ENCODE results near the gene PRG3.

The PRG3 gene, protein sequence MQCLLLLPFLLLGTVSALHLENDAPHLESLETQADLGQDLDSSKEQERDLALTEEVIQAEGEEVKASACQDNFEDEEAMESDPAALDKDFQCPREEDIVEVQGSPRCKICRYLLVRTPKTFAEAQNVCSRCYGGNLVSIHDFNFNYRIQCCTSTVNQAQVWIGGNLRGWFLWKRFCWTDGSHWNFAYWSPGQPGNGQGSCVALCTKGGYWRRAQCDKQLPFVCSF

DNA sequence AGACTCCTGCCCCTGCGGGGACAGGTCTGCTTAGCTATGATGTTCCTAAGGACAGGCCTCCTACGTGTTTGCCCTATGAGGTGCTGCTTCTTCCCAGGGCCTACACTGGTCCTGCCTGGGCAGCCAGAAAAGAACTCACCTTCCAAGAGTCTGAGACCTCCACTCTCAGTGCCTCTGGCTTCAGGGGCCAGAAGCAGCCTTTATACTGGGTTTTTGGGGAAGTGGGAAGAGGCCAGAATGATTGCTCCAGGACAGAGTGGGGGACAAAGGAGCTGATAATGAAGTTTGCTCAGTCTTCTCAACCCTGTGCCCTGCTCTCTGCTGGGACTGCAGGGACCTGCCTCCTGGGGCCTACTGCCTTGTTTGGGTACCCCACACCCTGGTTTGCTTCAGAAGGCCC, at the start of gene PRG3:
TSS of gene PRG3 (minus strand) at position 176 of the 400 bp plus-strand sequence. CDS start 442 bp downstream, outside the sequence.
- TF ChIP-seq, protein P1, sequence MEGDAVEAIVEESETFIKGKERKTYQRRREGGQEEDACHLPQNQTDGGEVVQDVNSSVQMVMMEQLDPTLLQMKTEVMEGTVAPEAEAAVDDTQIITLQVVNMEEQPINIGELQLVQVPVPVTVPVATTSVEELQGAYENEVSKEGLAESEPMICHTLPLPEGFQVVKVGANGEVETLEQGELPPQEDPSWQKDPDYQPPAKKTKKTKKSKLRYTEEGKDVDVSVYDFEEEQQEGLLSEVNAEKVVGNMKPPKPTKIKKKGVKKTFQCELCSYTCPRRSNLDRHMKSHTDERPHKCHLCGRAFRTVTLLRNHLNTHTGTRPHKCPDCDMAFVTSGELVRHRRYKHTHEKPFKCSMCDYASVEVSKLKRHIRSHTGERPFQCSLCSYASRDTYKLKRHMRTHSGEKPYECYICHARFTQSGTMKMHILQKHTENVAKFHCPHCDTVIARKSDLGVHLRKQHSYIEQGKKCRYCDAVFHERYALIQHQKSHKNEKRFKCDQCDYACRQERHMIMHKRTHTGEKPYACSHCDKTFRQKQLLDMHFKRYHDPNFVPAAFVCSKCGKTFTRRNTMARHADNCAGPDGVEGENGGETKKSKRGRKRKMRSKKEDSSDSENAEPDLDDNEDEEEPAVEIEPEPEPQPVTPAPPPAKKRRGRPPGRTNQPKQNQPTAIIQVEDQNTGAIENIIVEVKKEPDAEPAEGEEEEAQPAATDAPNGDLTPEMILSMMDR (IDR thresholded peaks at IDR 0.05) = no peak

DNA sequence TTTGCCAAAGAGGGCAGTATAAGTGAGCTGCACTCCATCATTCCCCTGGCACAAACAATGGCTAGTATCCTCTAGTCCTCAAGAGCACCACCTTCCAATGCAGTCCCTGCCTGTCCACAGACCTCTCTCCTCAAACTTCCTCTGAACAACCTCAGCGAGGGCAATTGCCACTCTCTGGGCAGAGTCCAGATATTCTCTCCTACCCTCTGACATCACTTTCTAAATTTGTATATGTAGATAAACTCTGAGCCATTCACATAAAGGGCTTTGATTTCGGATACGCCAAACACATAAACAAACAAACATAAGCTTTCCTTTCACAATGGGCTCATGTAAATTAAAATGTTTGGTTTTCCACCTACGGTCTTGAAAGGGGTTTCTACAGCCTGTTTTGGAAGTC, 49.0 kb upstream of the PRG3 start:
- TF ChIP-seq, protein P1 (IDR thresholded peaks at IDR 0.05) = no peak

DNA sequence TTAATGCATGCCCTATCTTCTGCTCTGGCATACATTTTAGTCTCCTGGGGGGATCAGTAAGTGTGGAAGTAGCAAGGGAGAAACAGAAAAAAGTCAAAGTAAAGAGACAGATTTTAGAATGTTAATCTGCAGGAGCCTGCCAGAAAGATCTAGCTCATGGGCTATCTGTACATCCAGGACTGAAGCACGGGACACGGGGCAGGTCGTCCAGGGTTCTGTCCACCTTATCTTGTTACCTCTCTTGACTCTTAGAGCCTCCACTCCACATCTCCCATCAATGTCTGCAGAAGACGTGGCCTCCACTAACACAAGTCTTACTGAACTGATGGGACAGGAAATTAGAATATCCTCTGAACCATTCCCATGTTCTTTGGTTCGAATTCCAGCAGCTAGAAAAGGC, 47.7 kb upstream of the PRG3 start:
- TF ChIP-seq, protein P1 (IDR thresholded peaks at IDR 0.05) = no peak

DNA sequence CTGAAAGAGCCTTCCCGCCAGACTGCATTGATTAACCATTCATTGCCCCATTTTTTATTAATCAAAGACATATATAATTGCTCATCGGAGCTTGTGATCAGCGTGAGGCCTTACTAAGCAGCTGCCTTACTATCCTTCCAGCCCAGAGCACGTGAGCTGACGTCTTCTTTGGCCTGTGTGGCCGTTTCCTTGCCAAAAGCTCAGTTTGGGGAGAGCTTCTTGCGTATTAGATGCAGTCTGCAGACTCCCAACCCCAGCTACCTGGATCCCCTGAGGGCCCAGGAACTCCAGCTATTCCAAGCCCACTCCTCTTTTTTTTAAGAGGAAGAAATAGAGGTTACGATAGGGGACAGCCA, 46.8 kb upstream of the PRG3 start:
- TF ChIP-seq, protein P1 (IDR thresholded peaks at IDR 0.05) = no peak

DNA sequence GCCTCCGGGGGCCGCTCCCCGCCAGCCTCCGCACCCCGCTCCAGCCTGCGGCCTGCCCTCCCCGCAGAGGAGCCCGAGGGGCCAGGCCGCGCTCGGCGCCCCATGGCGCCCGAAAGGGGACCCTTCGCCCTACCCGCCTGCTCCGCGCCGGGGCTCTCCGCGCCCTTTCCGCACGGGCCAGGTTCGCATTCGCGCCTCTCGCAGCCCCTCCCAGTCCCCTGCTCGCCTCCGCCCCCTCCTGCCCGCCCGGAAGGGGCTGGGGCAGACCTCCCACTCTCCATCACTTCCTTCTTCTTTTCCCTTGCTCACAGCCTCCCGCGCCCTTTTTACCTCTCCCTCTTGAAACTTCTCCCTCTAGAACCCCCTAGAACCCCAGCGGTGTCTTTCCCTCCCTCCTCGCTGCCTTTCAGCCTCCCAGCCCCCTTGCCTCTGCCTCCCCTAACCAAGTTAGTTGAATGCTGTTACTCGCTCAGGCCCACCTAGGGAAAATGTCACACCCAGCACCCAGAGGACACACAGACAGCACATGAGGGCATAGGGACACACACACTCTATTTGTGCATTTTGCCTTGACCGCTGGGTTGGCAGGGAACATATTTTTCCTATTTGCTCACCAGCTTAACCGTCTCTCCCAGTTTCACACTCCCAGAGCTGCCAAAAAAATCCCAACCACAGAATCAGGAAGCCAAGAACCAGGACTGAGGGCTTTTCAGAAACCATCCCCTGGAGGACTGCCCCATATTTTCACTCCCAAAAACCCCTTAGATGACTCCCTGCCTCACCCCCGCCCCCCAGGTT, 46.2 kb upstream of the PRG3 start, which contains the start of gene SLC43A3:
TSS of gene SLC43A3 (minus strand) at position 193 of the 798 bp plus-strand sequence. CDS start 949 bp downstream, outside the sequence.
- TF ChIP-seq, protein P1 (IDR thresholded peaks at IDR 0.05) = no peak

DNA sequence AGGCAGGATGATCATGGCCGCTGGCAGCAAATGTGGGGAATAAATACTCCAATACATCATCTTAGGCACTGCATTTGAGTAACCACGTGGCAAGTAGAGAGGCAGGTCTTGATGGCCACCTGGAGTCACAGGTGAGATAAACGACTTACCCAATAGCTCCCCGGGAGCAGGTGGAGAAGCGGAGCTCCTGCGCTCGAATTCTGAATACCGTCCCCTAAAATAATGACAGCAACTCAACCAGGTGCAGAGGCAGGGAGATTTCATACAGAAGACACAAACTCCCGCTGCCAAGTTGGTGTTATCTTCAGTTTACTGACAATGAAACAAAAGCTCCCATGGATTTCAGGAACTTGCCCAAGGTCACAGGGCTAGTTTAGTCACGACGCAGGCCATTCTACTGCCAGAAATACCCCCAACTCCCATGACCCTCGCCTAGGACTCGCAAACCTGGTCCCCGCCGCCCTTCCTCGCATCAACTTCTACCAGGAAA, 45.5 kb upstream of the PRG3 start:
- TF ChIP-seq, protein P1 (IDR thresholded peaks at IDR 0.05) = no peak

DNA sequence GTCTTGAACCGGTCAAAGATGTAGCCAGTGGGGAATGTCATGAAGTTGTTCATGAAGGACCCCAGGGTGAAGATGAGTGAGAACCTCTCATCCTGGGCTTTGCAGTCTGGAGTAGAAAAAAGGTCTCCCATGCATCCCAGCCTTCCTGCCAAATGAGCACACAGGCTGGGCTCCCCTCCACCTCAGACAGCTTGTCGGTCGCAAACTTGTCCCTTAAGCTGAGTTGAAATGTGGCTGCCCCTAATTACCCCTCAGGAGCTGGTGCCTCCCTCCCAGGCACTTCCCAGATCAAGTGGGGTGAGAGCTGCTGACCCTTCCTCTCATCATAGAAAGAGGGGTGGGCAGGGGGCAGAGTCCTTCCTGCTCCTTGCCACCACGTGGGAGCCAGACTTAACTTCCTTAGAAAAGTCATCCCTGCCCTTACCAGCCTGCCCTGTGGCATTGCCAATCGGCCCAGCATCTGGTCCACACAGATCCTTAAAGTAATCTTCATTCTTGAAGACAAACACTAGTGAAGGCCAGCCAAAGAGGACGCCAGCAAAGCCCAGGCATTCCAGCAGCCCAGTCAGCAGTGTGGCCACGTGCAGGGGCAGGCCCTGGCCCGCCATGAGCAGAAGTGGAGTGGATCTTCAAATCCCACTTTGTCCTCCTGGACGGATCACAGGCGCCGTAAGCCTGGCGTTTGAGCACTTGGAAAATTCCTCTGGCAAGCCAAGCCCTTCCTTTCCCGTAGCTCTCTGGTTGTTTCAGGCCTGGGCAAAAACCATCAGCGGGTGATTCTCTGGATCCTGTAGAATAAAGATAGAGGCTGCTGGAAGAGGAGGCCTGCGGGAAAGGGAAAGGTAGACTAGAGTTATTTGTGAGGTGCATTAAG, 44.9 kb upstream of the PRG3 start:
- TF ChIP-seq, protein P1 (IDR thresholded peaks at IDR 0.05) = no peak

Data from LNCAP (cell line).